PFSK-1 (cell line): ENCODE measurements around the gene ENO4.

Experiments used
- FOXP2 ChIP-seq: optimal IDR thresholded peaks from 2 replicates; pipeline ENCODE3; 2011; ENCODE audit warnings: borderline replicate concordance, control low read depth, inconsistent platforms; ENCODE audit not compliant: insufficient read depth; ENCODE audit errors: extremely low read length, extremely low read depth
- POLR2AphosphoS5 ChIP-seq: IDR thresholded peaks from 2 replicates; pipeline ENCODE4 v1.6.1; 2012; ENCODE audit warnings: low read depth, mild to moderate bottlenecking, control low read depth, low read length, moderate library complexity
- SIN3A ChIP-seq: IDR thresholded peaks from 2 replicates; pipeline ENCODE4 v1.6.1; 2012; ENCODE audit warnings: mild to moderate bottlenecking, low read length, moderate library complexity, borderline replicate concordance; ENCODE audit not compliant: insufficient read depth
- TAF1 ChIP-seq: IDR thresholded peaks from 2 replicates; pipeline ENCODE4 v1.6.1; 2012; ENCODE audit warnings: low read length, control low read depth, borderline replicate concordance; ENCODE audit not compliant: insufficient read depth
- TF ChIP-seq, protein P1 (sequence below), 2 experiments: IDR thresholded peaks; 2 replicates each; pipeline versions ENCODE4 v1.6.1 to v1.8.0; 2011 to 2012; ENCODE audit warnings: low read depth in 2 of 2, low read length in 2 of 2, control low read depth in 1 of 2, inconsistent platforms in 1 of 2, mild to moderate bottlenecking in 1 of 2, moderate library complexity in 1 of 2; ENCODE audit not compliant: insufficient read depth in 1 of 2

ENO4 gene

DNA sequence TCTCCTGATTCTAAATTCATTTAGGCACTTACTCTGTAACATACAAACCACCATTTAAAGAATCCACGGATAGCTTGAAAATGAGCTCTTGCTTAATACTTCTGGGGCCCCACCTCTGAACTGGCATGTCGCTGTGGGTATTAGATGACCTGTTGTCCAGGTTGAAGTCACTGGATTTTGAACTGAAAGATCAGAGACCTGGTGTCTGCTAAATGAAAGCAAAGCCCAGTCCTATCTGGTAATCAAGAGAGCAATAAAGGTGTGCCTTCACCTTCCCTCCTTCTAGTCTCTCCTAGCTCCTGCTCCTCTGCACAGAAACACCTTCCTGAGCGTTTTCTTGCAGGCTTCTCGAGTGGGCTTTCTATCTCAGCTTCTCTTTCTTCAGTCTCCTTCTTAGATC is 4.4 kb downstream of the ENO4 start:
- TF ChIP-seq, protein P1, sequence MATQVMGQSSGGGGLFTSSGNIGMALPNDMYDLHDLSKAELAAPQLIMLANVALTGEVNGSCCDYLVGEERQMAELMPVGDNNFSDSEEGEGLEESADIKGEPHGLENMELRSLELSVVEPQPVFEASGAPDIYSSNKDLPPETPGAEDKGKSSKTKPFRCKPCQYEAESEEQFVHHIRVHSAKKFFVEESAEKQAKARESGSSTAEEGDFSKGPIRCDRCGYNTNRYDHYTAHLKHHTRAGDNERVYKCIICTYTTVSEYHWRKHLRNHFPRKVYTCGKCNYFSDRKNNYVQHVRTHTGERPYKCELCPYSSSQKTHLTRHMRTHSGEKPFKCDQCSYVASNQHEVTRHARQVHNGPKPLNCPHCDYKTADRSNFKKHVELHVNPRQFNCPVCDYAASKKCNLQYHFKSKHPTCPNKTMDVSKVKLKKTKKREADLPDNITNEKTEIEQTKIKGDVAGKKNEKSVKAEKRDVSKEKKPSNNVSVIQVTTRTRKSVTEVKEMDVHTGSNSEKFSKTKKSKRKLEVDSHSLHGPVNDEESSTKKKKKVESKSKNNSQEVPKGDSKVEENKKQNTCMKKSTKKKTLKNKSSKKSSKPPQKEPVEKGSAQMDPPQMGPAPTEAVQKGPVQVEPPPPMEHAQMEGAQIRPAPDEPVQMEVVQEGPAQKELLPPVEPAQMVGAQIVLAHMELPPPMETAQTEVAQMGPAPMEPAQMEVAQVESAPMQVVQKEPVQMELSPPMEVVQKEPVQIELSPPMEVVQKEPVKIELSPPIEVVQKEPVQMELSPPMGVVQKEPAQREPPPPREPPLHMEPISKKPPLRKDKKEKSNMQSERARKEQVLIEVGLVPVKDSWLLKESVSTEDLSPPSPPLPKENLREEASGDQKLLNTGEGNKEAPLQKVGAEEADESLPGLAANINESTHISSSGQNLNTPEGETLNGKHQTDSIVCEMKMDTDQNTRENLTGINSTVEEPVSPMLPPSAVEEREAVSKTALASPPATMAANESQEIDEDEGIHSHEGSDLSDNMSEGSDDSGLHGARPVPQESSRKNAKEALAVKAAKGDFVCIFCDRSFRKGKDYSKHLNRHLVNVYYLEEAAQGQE (IDR thresholded peaks at IDR 0.05; ENCODE audit: insufficient read depth in 1 of 2, low read depth in 2 of 2, low read length in 2 of 2): no peak
- no peak for TF ChIP-seq SIN3A
- TF ChIP-seq FOXP2: no peak
- no peak for TF ChIP-seq POLR2AphosphoS5
- no peak for TF ChIP-seq TAF1

DNA sequence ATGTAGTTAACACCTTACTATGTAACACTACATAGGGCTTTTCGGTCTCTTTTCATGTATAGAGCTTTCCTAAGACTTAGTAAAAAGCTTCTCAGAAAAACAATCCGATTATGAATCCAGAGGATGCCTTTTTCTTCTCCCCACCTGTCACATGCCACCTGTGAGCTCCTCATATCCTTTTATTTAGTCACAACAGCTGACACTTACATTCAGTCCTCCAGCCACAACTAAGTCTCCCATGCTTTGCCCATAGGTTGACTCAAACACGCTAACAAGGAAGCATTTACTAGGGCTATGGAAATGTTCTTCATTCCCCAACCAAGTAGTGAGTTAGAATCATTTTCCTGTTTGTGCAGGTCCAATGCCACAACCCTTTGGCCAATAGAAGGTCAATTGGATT is 7.9 kb downstream of the ENO4 start:
- TF ChIP-seq, protein P1 (IDR thresholded peaks at IDR 0.05; ENCODE audit: insufficient read depth in 1 of 2, low read depth in 2 of 2, low read length in 2 of 2): no peak
- TF ChIP-seq SIN3A: no peak

DNA sequence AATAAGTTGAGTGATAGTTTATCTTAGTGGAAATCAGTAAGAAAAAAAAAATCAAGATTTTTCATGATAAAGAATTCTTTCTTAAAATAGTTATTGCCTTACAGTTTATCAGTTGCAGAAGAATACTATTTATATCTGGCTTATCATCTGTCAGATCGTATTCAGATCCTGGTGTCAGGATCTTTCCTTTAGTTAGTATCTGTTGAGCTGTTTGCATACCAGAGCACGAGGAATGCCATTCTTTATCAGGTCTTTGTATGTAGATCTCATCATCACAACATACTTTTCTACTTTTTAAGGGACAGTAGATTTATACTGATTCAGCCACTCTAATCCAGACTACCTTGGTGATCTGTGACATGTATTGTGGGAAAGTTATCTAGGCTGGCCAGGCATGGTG is 12.5 kb downstream of the ENO4 start:
- TF ChIP-seq, protein P1 (IDR thresholded peaks at IDR 0.05; ENCODE audit: insufficient read depth in 1 of 2, low read depth in 2 of 2, low read length in 2 of 2): no peak
- TF ChIP-seq POLR2AphosphoS5 (no peak), SIN3A (no peak), FOXP2 (no peak), TAF1 (no peak)

DNA sequence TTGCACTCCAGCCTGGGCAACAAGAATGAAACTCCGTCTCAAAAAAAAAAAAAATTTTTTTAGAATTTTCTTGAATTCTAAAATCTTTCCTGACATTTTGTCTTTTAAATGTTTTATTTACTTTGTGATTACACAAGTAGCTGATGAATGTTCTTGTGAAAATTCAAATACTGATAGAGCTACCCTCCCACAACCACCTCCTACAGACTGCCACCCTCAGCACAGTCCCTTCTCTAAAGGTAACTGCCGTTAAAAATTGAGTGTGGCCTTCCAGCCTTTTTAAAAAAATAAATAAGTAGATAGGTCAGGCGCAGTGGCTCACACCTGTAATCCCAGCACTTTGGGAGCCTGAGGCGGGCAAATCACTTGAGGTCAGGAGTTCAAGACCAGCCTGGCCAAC is 15.1 kb downstream of the ENO4 start:
- TF ChIP-seq SIN3A: no peak
- TF ChIP-seq, protein P1 (IDR thresholded peaks at IDR 0.05; ENCODE audit: insufficient read depth in 1 of 2, low read depth in 2 of 2, low read length in 2 of 2): no peak
- no peak for TF ChIP-seq TAF1
- no peak for TF ChIP-seq FOXP2
- TF ChIP-seq POLR2AphosphoS5: no peak

DNA sequence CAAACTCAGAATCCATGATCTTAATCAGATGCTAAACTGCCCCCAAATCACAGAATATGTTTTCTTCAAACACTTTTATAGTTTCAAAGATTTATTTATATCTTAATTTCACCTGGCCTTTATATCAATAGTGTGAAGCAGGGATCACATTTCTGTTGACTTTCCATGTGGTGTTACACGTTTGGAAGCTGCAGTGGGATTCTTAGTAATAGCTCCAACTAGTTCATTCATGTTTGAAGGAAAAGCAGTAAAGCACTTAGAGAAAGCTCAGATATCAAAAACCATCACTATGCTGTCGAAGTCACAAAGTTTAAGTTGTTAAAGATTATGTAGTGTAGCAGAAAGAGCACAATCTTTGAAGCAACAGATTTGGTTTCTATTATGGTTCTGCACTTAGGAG is 16.8 kb downstream of the ENO4 start:
- TF ChIP-seq SIN3A (no peak), POLR2AphosphoS5 (no peak), FOXP2 (no peak), TAF1 (no peak)
- TF ChIP-seq, protein P1 (IDR thresholded peaks at IDR 0.05; ENCODE audit: insufficient read depth in 1 of 2, low read depth in 2 of 2, low read length in 2 of 2): no peak
